ENCODE measurements around the gene TBC1D16.

Gene TBC1D16

DNA sequence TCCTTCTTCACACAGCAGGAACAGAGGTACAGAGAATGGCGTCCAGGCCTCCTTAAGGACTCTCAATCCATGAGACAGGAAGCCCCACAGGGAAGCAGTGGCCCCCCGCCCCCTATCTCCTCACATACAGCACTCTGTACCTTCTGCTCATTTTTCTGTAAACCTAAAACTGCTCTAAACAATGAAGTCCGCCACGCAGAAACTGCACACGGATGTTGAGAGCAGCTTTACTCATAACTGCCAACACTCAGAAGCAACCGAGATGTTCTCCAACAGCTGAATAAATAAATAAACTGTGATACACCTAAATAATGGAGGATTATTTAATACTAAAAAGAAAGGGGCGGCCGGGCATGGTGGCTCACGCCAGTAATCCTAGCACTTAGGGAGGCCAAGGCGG is 9.9 kb downstream of the TBC1D16 start:
- DNase-seq (ENCODE audit: low read depth in 2 of 2) = no peak

DNA sequence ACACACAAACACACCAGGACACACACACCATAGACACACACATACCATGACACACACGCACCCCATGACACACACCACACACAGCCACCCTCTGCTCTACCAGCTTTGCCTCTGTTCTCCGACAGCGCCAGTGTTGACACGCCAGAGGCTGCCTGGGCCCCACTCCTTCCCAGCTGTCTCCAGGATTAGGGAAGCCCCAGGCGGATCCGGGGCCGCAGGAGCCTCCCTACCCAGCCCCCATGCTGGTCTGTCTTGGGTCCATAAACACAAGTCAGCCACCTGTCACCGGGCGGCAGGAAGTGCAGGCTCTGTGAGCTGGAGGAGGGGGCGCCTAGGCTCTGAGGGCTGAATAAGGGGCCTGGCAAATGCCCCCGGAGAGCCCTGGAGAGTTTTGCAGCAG is 10.5 kb downstream of the TBC1D16 start:
- DNase-seq (ENCODE audit: low read depth in 2 of 2) = no peak

DNA sequence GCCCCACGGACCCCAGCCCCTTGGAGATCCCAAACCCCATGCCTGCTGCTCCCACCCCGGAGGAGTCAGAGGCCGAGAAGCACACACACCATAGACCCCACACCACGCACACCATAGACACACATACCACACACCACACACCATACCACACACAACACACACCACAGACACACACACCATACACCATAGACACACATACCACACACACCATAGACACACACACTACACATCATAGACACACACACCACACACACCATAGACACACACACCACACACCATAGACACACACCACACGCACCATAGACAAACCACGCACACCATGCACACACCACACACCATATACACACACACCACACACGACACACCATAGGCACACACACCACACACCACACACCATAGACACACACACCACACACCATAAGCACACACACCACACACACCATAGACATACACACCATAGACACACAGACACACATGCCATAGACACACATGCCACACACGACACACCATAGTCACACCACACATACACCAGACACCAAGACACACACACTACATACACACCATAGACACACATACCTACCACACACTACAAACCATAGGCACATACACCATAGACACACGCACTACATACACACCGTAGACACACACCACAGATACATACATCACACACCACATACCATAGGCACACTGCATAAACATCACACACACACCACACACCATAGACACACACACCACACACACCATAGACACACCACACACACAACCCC is 11.3 kb downstream of the TBC1D16 start:
- DNase-seq (ENCODE audit: low read depth in 2 of 2) = no peak

DNA sequence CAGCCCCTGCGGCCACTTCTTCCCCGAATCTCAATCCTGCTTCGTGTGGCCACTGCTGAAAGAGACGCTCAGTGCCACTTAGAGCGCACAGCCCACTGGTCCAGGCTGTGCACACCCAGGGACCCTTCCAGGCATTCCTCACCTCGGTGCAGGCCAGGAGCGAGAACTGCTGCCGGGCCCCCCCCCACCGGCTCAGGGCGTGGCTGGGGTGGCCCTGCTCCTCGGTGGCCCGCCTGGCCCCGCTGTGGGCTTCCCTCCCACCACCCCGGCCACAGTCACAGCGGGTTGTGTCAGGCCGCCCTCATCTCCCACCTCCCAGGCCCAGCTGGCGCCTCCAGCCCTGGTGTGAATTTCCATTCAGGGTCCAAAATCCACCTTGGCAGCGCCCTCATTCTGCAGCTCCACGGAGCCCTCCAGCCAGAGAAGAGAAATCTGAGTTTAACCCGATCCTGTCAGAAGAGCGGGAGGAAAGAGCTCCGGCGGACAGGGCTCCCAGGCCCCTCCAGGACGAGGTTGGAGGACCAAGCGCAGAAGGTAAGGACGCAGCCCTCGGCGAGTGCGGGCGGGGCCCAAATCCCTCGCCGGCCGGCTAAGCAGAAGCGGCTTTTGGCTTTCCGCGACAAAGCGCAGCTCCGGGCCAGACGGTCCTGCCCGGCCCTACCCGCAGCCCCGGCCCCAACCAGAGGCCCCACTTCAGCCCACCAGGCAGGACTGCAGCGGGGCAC is 12.0 kb downstream of the TBC1D16 start:
- DNase-seq (ENCODE audit: low read depth in 2 of 2) = no peak

DNA sequence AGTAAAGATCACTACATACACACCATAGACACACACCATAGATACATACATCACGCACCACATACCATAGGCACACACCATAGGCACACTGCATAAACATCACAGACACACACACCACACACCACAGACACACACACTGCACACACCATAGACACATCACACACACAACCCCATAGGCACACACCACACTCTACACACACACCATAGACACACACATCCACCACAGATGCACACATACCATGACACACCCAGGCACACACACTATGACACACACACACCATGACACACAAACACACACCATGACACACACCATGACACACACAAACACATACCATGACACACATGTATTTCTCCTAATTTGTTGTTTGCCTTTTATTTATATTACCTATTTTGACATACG is 14.1 kb downstream of the TBC1D16 start:
- no peak for DNase-seq (ENCODE audit: low read depth in 2 of 2)

DNA sequence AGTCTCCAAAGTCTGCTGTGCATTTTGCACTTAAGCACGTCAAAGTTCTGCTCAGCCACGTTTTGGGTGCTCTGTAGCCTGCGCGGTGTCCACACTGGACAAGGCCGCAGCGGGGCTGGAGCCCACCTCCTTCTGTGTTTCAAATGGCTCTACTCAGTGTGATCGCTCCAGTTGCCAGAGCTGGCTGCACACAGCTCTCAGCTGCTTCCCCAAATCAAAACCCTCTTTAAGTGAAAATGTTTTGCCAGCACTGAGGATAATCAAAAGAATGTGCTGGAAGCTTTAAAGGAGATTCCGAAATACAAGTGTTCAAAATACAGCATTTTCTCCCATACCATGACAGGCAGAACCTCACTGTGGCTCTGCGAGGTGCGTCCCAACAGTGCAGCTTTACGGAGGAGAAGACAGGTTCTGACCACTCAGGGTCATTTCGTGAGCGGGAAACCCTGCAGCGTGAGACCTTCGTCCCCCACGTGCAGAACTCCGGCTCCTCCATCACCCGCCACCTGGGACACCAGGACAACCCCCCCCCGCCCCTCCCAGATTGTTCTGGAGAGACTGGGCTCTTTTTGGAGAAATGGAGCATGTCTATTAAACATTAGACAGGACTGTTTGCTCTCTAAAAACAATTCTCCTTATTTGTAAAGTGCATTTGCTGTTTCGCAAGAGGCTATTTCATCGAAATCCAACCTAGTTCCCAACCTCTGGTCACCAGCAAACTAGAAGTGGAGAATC is 16.6 kb downstream of the TBC1D16 start:
- no peak for DNase-seq (ENCODE audit: low read depth in 2 of 2)

DNA sequence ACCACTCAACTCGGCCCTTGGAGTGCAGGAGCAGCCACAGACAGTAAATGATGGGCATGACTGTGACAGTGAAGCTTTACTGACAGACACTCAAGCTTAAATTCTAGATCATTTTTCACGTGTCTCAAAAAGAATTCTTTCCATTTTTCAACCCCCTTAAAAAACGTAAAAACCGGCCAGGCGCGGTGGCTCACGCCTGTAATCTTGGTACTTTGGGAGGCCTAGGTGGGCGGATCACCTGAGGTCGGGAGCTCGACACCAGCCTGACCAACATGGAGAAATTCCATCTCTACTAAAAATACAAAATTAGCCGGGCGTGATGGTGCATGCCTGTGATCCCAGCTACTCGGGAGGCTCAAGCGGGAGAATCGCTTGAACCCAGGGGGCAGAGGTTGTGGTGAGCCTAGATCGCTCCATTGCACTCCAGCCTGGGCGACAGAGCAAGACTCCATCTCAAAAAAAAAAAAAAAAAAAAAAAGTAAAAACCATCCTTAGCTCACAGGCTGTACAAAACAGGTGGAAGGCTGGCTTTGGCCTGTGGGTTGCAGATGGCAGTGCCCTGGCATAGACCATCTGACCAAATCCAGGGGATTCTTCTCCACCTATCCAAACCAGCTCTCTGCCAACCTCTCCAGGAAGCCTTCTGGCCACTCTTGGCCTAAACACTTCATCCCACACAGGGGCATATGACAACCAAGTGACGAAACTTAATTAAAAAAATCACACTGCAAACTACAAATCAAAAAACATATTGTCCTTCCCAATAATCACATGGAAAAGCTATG is 18.3 kb downstream of the TBC1D16 start:
- no peak for DNase-seq (ENCODE audit: low read depth in 2 of 2)

DNA sequence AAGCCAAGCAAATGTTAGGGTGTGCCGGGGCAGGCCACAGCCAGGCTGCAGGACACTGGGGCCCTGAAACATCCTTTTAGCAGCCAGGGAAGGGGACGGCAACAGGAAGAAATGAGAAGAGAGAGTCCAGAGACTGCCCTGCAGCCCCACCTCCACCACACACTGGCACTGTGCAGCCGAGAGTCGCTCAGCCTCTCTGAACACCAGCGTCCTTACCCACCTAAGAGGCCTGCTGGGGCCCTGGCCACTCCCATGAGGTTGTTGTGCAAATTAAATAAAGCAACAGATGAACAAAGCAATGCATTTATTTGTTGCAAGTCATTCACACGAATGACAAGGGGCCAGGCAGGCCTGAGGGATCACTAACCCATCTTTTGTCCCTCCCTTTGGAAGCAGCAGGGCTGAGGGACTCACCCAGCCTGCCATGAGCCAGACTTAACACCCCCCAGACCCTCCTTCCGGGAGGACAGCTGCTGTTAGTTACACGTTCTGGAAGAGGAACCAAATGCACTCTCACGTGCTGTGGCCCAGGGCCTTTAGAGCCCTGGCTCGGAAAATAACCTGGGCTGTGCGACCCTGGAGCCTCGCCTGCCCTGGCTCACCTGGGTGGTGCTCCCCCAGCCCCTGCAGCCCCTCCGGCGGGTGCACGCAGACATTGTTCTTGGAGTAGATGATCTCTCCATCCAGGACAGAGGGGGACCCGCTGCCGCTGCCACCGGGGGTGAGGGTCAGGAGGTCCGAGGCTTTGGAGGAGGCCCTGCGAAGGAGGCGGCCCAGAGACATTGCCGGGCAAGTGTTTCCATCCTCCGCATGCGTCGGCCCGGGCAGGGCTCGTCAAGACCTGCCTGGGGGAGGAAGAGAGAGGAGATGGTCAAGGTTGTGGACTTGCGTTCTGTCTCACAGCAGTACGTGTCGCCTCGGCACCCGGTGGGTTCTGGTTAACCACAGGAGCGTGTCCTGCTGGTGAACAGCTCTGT is 22.6 kb downstream of the TBC1D16 start:
- no peak for DNase-seq (ENCODE audit: low read depth in 2 of 2)

DNA sequence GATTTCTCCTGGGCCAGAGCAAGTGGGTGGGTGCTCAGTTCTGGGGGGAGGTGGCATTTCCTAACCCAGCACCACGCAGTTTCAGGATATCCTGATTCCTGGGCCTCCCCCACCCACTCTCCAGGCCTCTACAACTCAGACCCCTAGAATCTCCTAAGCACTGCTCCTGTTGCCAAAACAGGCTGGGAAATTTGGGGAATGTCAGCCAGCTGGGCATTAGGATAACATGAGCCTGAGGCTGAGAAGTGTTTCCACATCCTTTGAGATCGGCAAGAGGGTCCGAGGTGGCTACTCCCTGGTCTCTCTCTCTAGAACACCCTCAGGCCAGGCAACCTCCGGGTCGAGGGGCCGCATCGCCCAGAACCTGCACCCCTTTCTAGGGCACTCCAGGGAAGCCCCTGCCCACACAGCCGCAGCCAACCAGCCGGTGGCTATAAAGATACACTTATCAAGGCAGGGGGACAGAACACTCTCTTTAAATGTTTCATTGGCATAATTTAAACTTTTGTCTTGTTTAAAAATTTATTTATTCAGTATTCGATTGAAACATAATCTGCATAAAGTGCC is 23.6 kb downstream of the TBC1D16 start:
- DNase-seq (ENCODE audit: low read depth in 2 of 2) = no peak

DNA sequence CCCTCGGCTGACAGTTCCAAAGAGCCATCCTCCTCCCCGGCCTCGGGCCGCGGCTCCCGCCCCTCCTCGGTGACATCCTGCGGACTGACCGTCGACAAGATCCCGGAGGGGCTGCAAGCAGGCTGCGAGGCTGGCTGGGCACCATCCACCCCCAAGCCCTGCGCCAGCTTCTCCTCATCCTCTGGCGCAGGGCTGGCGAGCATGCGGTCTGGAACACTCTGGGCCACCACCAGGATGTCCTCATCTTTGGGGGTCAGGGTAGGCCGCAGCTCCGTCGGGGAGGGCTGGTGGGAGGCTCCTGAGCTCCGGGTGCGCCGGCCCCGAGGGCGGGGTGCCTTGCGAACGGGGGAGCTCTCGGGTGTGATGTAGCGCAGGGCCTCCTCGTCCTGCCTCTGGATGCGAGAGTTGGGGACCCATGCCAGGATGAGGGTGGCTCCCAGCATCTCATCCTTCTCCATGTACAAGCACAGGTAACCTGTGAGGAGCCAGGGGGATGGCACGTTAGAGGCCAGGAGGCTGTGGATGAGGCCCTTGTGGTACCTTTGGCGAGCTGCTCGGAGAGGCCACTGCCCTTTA is 25.3 kb downstream of the TBC1D16 start:
- no peak for DNase-seq (ENCODE audit: low read depth in 2 of 2)

DNA sequence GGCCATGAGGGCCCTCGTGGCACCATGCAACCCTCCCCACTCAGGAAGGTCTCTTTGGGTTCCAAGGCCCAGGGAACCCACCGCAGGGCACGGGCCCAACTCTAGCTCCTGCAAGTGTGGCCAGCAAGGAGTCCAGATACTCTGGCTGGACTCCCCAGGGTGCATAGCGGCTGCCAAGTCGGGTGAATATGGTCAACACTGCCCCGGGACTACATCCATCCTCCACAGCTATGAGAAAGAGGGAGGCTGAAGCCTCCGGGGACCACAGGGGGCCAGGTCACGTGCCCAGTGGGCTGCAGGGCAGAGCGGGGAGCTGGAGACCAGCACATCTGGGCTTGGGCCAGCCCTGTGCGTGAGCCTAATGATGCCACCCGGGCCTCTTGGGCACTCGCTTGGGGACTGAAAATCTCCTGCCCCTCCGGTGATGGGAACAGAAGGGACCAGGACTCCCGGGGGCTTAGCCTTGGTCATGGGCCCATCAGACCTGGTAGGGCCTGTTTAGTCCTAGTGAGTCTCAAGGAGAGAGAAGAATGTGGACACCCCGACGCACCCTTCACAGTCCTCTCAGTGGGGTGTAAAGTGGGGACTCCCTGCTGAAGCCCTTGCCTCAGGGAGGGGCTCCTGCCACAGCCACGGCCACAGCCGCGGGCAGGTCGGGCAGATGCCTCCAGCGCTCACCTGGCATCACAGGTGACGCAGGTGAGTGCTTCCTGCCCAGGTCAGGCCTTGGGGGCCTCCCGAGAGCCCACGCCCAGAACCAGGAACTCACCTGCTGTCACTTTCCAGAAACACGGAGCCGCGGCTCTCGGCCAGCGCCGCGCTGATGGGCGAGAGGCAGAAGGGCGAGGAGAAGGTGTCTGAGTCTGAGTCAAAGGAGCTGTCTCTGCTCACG is 26.0 kb downstream of the TBC1D16 start:
- no peak for DNase-seq (ENCODE audit: low read depth in 2 of 2)

DNA sequence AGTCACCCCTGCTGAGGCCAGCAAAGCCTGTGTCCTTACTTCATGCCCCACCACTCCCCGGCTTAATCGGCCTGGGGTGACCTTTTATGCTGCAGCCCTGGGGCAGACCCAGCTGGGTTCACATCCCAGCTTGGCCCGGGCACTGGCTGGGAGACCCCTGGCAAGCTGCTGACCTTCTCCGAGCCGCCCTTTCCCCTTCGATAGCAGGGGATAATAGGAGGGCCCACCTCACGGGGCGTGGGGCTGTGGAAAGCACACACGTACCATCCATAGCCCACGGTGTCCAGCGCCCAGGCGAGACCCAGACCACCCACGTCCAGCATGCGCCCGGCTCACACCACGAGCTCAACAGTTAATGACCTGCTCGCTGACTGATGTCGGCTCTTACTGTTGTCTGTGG is 26.8 kb downstream of the TBC1D16 start:
- DNase-seq (ENCODE audit: low read depth in 2 of 2) = no peak

DNA sequence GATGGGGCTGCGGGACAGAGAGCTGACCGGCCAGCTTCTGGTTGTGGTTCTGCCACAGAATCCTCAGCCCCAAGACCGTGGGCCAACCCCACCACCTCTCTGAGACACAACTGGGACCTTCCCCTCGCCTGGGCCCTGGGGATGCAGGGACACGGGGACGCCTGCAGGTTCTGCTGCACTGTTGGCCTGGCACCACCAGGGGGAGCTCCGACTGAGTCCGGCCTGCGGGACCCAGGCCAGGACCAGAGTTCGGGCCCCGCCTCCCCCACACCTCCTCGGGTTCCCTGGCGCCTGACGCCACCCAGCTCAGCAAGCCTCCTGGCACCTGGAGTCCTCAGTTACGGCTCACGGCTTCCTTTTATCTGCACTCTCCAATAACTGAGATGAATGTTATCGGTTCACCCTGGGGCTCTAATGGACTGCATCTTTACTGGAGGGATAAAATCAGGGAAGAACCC is 27.3 kb downstream of the TBC1D16 start:
- peak; percentile 31 to 58 for DNase-seq (ENCODE audit: low read depth in 2 of 2)

DNA sequence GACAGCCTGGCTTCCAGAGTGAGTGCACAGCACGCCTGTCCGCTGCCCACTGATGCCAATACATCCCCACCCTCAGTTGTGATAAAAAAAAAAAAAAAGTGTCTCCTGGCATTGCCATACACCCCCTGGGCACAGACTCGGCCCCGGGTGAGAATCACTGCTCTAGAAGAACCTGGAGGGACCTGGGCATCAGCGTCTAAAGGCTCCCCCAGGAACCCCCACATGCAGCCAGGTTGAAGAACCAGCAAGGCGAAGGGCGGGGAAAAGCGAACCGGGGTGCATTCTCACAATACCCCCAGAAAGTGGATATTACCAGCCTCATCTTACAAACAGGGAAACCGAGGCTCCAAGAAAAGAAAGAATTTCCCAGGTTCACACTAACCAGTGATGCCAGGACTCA is 27.7 kb downstream of the TBC1D16 start:
- no peak for DNase-seq (ENCODE audit: low read depth in 2 of 2)

DNA sequence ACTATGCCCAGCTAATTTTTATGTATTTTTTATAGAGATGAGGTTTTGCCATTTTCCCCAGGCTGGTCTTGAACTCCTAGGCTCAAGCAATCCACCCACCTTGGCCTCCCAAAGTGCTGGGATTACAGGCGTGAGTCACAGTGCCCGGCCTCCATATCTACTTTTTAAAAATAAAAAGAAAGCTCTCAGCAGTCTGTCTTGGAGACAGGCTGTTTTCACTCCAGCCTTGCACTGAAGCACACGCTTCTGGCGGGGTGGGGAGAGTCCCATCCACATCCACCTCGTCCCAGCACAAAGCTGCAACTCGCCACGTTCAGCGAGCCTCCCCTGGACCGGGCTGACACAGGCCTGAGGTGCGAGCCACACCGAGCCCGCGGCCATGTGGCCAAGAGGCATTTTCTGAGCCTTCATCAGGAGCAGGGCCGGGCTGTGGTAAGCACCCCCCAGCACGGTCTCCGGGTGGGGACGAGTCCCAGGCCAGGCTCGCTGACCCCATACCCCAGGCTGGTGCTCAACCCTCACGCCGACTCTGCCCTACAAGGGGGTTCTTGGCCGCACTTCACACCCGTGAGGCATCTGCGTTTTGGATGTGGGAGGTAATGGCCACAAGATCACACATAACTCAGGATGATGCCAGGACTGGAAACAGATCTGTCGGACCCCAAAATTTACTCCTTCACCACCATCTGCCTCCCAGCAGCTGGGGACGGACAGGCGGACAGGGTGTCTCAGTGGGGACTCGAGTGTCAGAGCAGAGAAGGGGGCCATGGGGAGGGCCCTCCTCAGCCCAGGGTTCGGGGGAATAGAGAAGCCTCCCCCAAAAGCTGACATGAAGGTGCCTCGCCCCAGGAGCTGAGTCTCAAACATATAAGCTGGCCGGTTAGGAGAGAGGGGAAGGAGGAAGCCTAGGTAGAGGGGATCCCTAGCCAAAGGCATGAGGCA is 28.6 kb downstream of the TBC1D16 start:
- DNase-seq (ENCODE audit: low read depth in 2 of 2) = no peak

DNA sequence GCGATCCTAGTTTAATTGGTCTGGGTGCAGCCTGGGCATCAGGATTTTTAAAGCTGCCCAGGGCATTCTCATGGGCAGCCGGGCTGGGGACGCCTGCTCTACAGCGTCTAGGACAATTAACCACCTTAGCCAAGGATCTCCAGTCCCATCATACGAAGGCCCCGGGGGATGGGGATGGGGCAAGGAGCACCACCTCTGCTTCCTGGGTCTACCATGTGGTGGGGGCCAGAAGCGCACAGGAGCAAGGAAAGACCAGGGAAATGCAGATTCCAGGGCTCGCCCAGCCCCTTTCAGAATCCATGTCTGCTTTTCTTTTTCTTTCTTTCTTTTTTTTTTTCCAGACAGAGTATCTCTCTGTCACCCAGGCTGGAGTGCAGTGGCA is 29.3 kb downstream of the TBC1D16 start:
- no peak for DNase-seq (ENCODE audit: low read depth in 2 of 2)
